ENCODE data around the gene MGAT5B. TPM values are rescaled to one million over a fixed set of nuclear protein-coding genes. Genes with fewer than 3 reads are reported as not detected.

Gene MGAT5B
- total and polyA plus RNA-seq, 2 of the 13 experiments (the other 11 are each of a cell fraction or from before 2014, with no cell fraction given), result 0.07 to 0.13 TPM

DNA sequence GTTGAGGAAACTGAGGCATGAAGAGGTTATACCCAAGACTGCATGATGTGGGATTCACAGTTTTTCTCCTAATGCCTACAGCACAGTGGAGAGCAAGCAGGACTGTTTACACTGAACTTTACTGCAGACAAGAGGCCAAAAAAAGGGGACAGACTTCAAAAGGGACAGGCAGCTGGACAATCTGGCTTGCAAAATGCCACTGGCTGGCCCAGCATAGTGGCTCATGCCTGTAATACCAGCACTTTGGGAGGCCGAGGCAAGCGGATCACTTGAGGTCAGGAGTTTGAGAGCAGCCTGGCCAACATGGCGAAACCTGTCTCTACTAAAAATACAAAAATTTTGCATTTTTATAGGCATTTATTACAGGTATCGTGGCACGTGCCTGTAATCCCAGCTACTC, 2.0 kb upstream of the MGAT5B start (continued):
- no peak for TF ChIP-seq ZNF10 (CRISPR knock-in tag; IDR thresholded peaks at IDR 0.05; ENCODE audit: borderline replicate concordance, low read depth)
- TF ChIP-seq, protein P1, sequence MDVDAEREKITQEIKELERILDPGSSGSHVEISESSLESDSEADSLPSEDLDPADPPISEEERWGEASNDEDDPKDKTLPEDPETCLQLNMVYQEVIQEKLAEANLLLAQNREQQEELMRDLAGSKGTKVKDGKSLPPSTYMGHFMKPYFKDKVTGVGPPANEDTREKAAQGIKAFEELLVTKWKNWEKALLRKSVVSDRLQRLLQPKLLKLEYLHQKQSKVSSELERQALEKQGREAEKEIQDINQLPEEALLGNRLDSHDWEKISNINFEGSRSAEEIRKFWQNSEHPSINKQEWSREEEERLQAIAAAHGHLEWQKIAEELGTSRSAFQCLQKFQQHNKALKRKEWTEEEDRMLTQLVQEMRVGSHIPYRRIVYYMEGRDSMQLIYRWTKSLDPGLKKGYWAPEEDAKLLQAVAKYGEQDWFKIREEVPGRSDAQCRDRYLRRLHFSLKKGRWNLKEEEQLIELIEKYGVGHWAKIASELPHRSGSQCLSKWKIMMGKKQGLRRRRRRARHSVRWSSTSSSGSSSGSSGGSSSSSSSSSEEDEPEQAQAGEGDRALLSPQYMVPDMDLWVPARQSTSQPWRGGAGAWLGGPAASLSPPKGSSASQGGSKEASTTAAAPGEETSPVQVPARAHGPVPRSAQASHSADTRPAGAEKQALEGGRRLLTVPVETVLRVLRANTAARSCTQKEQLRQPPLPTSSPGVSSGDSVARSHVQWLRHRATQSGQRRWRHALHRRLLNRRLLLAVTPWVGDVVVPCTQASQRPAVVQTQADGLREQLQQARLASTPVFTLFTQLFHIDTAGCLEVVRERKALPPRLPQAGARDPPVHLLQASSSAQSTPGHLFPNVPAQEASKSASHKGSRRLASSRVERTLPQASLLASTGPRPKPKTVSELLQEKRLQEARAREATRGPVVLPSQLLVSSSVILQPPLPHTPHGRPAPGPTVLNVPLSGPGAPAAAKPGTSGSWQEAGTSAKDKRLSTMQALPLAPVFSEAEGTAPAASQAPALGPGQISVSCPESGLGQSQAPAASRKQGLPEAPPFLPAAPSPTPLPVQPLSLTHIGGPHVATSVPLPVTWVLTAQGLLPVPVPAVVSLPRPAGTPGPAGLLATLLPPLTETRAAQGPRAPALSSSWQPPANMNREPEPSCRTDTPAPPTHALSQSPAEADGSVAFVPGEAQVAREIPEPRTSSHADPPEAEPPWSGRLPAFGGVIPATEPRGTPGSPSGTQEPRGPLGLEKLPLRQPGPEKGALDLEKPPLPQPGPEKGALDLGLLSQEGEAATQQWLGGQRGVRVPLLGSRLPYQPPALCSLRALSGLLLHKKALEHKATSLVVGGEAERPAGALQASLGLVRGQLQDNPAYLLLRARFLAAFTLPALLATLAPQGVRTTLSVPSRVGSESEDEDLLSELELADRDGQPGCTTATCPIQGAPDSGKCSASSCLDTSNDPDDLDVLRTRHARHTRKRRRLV (CRISPR knock-in tag; IDR thresholded peaks at IDR 0.05), result no peak

DNA sequence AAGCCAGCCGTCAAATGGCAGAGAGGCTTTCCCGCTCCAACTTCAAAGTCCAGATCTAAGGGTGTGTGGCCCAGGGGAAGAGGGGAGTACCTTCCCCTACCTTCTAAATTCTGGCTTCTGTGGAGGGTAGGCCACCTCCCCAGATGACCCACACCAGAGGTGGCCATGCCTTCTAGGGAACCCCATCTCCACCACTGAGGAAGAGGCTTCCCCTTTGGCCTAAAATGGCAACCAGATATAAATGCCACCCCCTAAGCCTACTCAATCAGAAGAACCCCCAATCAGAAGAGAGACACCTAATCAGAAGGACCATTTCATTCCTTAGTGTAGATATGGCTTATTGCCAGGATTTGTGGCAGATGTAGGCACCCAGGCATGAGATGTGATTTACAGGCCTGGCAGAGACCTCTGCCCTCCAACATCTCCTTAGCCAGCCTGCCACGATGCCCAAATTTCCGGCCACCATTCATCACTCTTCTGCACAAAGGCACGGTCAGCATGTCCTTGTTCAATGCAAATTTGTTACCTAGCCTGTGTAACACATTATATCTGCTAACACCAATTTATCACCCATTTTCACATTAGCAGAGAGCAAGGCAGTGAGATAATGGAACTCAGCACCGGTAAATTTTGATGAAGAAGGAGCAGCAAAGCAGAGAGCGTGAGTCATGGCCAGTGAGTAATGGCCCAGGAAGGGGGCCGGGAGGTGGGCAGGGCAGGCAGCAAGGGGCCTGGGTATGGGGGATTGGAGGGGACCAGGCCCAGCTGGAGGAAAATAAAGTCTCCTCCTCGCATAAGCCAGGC, 1.2 kb upstream of the MGAT5B start:
- Histone ChIP-seq H3K4me3 (replicated peaks in 1 of 3; ENCODE audit: insufficient read depth in 1 of 3, low read depth in 2 of 3, low read length in 3 of 3) (no peak overlapping the region), H3K27ac (ENCODE audit: extremely low read length, insufficient read depth, low read length) (no peak overlapping the region), H3K9me3 (ENCODE audit: low read length) (no peaks in the 10 kb centered on the region), H3K79me2 (ENCODE audit: insufficient read depth, low read length) (no peaks in the 10 kb centered on the region), H3K9ac (ENCODE audit: insufficient read depth, low read depth, low read length) (no peak overlapping the region), H3K27me3 (ENCODE audit: control insufficient read depth in 1 of 2, insufficient read depth in 2 of 2, low read length in 2 of 2) (peaks cover 28 to 80% of the 10 kb centered on the region in 2 experiments), H3K4me1 (ENCODE audit: insufficient read depth, low read length) (peaks cover 6% of the 10 kb centered on the region; the same call in 1 of the 2 replicates), H3K36me3 (replicated peaks in 1 of 2; ENCODE audit: control insufficient read depth in 1 of 2, insufficient read depth in 2 of 2, low read length in 2 of 2) (no peaks in the 10 kb centered on the region), H3K4me2 (ENCODE audit: low read depth, low read length) (no peak overlapping the region), H4K20me1 (ENCODE audit: insufficient read depth, low read length) (no peaks in the 10 kb centered on the region; the same call in 1 of the 2 replicates), H2AFZ (ENCODE audit: low read length) (no peak overlapping the region)
- no TSS peak for BruUV-seq (replicated peaks)
- 27% methylated on average over 9 of the region's 9 CpGs for WGBS (ENCODE audit: low lambda C conversion rate)
- ATAC-seq, result no peak
- TF ChIP-seq ZNF12 (CRISPR knock-in tag; IDR thresholded peaks at IDR 0.05), result no peak
- no peak for TF ChIP-seq ZSCAN25 (CRISPR knock-in tag; IDR thresholded peaks at IDR 0.05)
- no peak for TF ChIP-seq KLF12 (CRISPR knock-in tag; IDR thresholded peaks at IDR 0.05; ENCODE audit: borderline replicate concordance)
- DNase-seq (ENCODE audit: low spot score), result no peak
- in situ Hi-C loops (cut with HindIII; ENCODE audit: extremely low pct_ligation_motif_present, low pct_unique_long_range_greater_than_20kb), result loop anchor here (25.0 kb wide), 1 partner anchor 370 kb away; no protein-coding TSS in a partner anchor
- ChIA-PET CTCF (ENCODE audit: low intra/inter-chr PET ratio, low total read pairs) (interaction anchor here (1.0 to 2.9 kb wide), 3 partner anchors 189 to 199 kb away, joined by 3 to 39 read pairs (median 29); no protein-coding TSS in a partner anchor), POLR2A (no interaction called here)
- intact Hi-C loops (cut with micrococcal nuclease; ENCODE audit: unreplicated experiment), result no loop called here
- no peak for FAIRE-seq

Measured in HepG2 (cell line).